GM21381 (cell line): ENCODE data around the gene TPK1.
"Not testable (repeated sequence)": the region's sequence is repeated elsewhere in the genome, so short reads cannot be mapped to it uniquely, and the experiment has no call there.

ENCODE experiments used
- ATAC-seq: cut with Tn5 transposase; IDR thresholded peaks from one replicate; pipeline ENCODE4 v1.9.1; 2021; ENCODE audit warnings: mild to moderate bottlenecking, moderate library complexity; ENCODE audit not compliant: unreplicated experiment

The TPK1 gene

GRCh38 chr7:144428431-144428830 is 407.4 kb downstream of the TPK1 start:
- no peak for ATAC-seq

GRCh38 chr7:144427539-144427938 is 408.3 kb downstream of the TPK1 start:
- ATAC-seq: not testable (repeated sequence)

- not testable (repeated sequence) for ATAC-seq
These were observed 416.9 kb downstream of the TPK1 start for GRCh38 chr7:144418931-144419330.

- no peak for ATAC-seq
These were observed 419.5 kb downstream of the TPK1 start for GRCh38 chr7:144416341-144416740.

- ATAC-seq: no peak
These were observed 420.0 kb downstream of the TPK1 start for GRCh38 chr7:144415858-144416257.

- no peak for ATAC-seq
These were observed 421.0 kb downstream of the TPK1 start for GRCh38 chr7:144414815-144415214.

GRCh38 chr7:144410441-144410840 is 425.4 kb downstream of the TPK1 start:
- ATAC-seq: no peak

- no peak for ATAC-seq
These were observed 427.7 kb downstream of the TPK1 start for GRCh38 chr7:144408121-144408520.

GRCh38 chr7:144407266-144407931 is 428.5 kb downstream of the TPK1 start:
- ATAC-seq: no peak

GRCh38 chr7:144404946-144405345 is 430.9 kb downstream of the TPK1 start:
- no peak for ATAC-seq

- ATAC-seq: no peak
These were observed 432.2 kb downstream of the TPK1 start, which contains the start of gene NOBOX for GRCh38 chr7:144403649-144404061. TSS of gene NOBOX (minus strand) at chr7:144403693.

- no peak for ATAC-seq
These were observed 432.8 kb downstream of the TPK1 start for GRCh38 chr7:144403102-144403501.
